Sciatic nerve (tissue), 1 donor: ENCODE data around the gene SMYD1. TPM values are rescaled to one million over a fixed set of nuclear protein-coding genes. Genes with fewer than 3 reads are reported as not detected.

ENCODE experiments used
- microRNA-seq: library from miRNA; unstranded; fragments of <30 nt; microRNA quantifications from one replicate; pipeline ENCODE4 v1.2.0, GENCODE V29; 2020
- total RNA-seq: library from RNA; stranded (reverse); fragmentation: NEBNext Ultra II Directional; extraction: Animal tissue kit (Norgen Biotek cat#: 25700); gene quantifications from one replicate; pipeline ENCODE4 v1.2.1, GENCODE V29; 2021
- donor health status: DM: no; HTN: no; CAD: no.

SMYD1 gene
- total RNA-seq, 1 donor from 2014 or later: 0.49 TPM

Small RNAs within 50 kb of the gene (microRNA-seq; reads per million reads assigned to microRNA genes)
- 1.4 reads per million for gene MIR4780

Other genes starting within 250 kb of the SMYD1 start
- 9.2 TPM for gene RGPD2, start 242.0 kb upstream of the SMYD1 start, total RNA-seq
- gene RNU2-63P, start 51.3 kb upstream of the SMYD1 start, total RNA-seq: 10.3 TPM
- 35.0 TPM for gene KRCC1, start 12.0 kb upstream of the SMYD1 start, total RNA-seq
- not detected for gene FABP1, start 60.2 kb downstream of the SMYD1 start, total RNA-seq
- gene THNSL2, start 102.5 kb downstream of the SMYD1 start, total RNA-seq: 33.3 TPM